ENCODE measurements around the gene SNRPE.

SNRPE gene

GRCh38 chr1:203901581-203901980, 40.2 kb downstream of the SNRPE start:
- Histone ChIP-seq H3K27ac (replicated peaks) (no peak overlapping the region), H3K27me3 (ENCODE audit: insufficient read depth, poor library complexity, severe bottlenecking) (no peaks in the 10 kb centered on the region), H3K4me3 (replicated peaks; ENCODE audit: insufficient read depth, low read length) (no peak overlapping the region)
- TF ChIP-seq GABPA (IDR thresholded peaks at IDR 0.05; ENCODE audit: low read depth) (no peak), REST (IDR thresholded peaks at IDR 0.05; ENCODE audit: insufficient replicate concordance, low read depth) (no peak), POLR2AphosphoS5 (IDR thresholded peaks at IDR 0.05; ENCODE audit: low read depth) (no peak), SPI1 (IDR thresholded peaks at IDR 0.05; ENCODE audit: borderline replicate concordance, low read depth) (no peak), CTCF (IDR thresholded peaks at IDR 0.05; ENCODE audit: insufficient read depth, low read length) (no peak)
- no peak for DNase-seq (ENCODE audit: low read depth in 1 of 2, low spot score in 1 of 2)

- no peak for DNase-seq (ENCODE audit: low read depth in 1 of 2, low spot score in 1 of 2)
- TF ChIP-seq POLR2AphosphoS5 (IDR thresholded peaks at IDR 0.05; ENCODE audit: low read depth) (no peak), CTCF (IDR thresholded peaks at IDR 0.05; ENCODE audit: insufficient read depth, low read length) (no peak)
- H3K4me3 ChIP-seq (replicated peaks; ENCODE audit: insufficient read depth, low read length), result no peak overlapping the region
- no peaks in the 10 kb centered on the region for H3K27me3 ChIP-seq (ENCODE audit: insufficient read depth, poor library complexity, severe bottlenecking)
- no peak overlapping the region for H3K27ac ChIP-seq (replicated peaks)
These were observed 43.9 kb downstream of the SNRPE start for GRCh38 chr1:203905275-203905674.

- Histone ChIP-seq H3K4me3 (replicated peaks; ENCODE audit: insufficient read depth, low read length) (no peak overlapping the region), H3K27me3 (ENCODE audit: insufficient read depth, poor library complexity, severe bottlenecking) (no peaks in the 10 kb centered on the region), H3K27ac (replicated peaks) (no peak overlapping the region)
- TF ChIP-seq SPI1 (IDR thresholded peaks at IDR 0.05; ENCODE audit: borderline replicate concordance, low read depth), result no peak
- no peak for TF ChIP-seq CTCF (IDR thresholded peaks at IDR 0.05; ENCODE audit: insufficient read depth, low read length)
- TF ChIP-seq POLR2AphosphoS5 (IDR thresholded peaks at IDR 0.05; ENCODE audit: low read depth), result no peak
- no peak for TF ChIP-seq REST (IDR thresholded peaks at IDR 0.05; ENCODE audit: insufficient replicate concordance, low read depth)
- no peak for TF ChIP-seq GABPA (IDR thresholded peaks at IDR 0.05; ENCODE audit: low read depth)
- peak in 1 of 2 experiments; percentile 10 for DNase-seq (ENCODE audit: low read depth in 1 of 2, low spot score in 1 of 2)
These were observed 45.5 kb downstream of the SNRPE start for GRCh38 chr1:203906932-203907331.

- H3K27ac ChIP-seq (replicated peaks), result no peak overlapping the region
- H3K4me3 ChIP-seq (replicated peaks; ENCODE audit: insufficient read depth, low read length), result no peak overlapping the region
- no peak for DNase-seq (ENCODE audit: low read depth in 1 of 2, low spot score in 1 of 2)
- no peaks in the 10 kb centered on the region for H3K27me3 ChIP-seq (ENCODE audit: insufficient read depth, poor library complexity, severe bottlenecking)
- TF ChIP-seq REST (IDR thresholded peaks at IDR 0.05; ENCODE audit: insufficient replicate concordance, low read depth), result no peak
- no peak for TF ChIP-seq CTCF (IDR thresholded peaks at IDR 0.05; ENCODE audit: insufficient read depth, low read length)
- TF ChIP-seq SPI1 (IDR thresholded peaks at IDR 0.05; ENCODE audit: borderline replicate concordance, low read depth), result no peak
- no peak for TF ChIP-seq GABPA (IDR thresholded peaks at IDR 0.05; ENCODE audit: low read depth)
- no peak for TF ChIP-seq POLR2AphosphoS5 (IDR thresholded peaks at IDR 0.05; ENCODE audit: low read depth)
These were observed 46.5 kb downstream of the SNRPE start for GRCh38 chr1:203907901-203908300.
